GM18873 (cell line): ENCODE measurements around the gene EGFR.
"Not testable (repeated sequence)": the region's sequence is repeated elsewhere in the genome, so short reads cannot be mapped to it uniquely, and the experiment has no call there.

ENCODE experiments used
- ATAC-seq: cut with Tn5 transposase; IDR thresholded peaks from one replicate; pipeline ENCODE4 v1.9.1; 2021; ENCODE audit warnings: mild to moderate bottlenecking, moderate library complexity, moderate number of reproducible peaks; ENCODE audit not compliant: unreplicated experiment, low FRiP score

EGFR gene

DNA sequence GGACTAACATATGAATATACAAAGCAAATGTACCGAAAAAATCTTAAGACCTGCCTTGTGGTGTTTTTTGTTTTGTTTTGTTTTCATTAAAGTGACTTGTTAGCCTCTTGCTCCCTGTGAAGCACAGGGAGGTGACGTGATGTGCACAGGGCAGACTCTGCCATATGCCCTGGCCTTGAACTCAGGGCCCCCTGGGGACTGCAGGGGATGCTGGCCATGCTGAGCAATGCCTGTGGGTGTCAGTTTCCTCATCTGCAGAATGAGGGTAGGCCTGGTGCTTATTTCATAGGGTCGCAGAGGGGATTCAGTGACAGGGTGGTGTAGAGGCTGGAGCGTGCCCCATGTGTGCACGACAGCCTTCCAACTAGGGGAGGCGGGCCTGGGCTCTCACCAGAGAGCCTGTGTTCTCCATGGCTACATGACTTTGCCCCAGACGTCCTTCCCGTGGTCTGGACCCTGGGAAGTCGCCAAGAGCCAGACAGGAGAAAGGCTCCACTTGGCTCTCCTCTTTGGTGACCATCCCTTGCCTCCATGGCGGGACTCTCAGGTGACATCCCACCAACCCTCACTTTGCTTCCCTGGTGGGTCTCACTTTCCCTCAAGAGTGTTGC is 14.5 kb downstream of the EGFR start:
- ATAC-seq: no peak

GRCh38 chr7:55034776-55035175 is 16.0 kb downstream of the EGFR start:
- ATAC-seq: no peak

DNA sequence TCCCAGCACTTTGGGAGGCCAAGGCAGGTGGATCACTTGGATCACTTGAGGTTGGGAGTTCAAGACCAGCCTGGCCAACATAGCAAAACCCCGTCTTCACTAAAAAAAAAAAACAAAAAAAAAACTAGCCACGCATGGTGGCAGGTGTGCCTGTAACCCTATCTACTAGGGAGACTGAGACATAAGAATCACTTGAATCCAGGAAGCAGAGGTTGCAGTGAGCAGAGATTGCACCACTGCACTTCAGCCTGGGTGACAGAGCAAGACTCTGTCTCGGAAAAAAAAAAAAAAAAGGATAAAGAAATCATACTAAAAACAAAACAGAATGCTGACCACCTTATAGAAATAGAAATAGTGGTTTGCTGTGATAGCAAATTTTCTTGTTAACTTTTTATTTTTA is 16.6 kb downstream of the EGFR start:
- not testable (repeated sequence) for ATAC-seq

DNA sequence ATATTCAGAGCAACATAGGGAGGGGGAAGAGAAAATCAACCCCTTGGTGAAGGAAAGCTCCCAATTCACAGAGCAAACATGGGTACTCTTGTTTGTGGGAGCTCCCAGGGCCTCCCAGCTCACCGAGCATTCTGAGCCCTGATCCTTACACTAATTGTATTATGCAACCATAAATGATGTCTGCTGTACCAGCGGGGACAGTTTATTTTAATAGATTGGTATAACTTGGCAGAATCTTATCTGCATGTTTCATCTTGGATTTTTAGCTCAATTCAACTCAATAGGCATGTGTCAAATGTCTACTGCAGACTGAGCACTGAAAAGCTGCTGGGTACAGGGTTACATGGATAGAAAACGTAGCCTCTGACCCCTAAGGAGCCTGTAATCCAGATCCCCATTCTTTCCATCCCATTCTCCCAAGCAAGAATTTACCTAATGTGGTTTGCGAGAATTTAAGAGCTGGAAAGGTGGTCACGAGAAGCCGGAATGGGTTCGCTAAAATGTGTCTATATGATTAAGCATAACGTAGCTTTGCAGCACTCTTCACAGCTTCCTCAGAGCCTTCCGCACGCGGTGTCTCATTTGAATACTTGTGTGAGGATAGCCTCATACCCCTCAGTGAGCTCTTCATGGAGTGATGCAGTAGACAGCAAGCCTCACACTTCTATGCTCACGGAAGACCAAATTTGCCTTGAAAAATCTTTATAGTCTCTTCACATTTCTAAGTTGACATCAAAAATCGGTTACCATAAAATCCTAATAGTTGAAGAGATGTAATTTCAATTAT is 18.3 kb downstream of the EGFR start:
- no peak for ATAC-seq

DNA sequence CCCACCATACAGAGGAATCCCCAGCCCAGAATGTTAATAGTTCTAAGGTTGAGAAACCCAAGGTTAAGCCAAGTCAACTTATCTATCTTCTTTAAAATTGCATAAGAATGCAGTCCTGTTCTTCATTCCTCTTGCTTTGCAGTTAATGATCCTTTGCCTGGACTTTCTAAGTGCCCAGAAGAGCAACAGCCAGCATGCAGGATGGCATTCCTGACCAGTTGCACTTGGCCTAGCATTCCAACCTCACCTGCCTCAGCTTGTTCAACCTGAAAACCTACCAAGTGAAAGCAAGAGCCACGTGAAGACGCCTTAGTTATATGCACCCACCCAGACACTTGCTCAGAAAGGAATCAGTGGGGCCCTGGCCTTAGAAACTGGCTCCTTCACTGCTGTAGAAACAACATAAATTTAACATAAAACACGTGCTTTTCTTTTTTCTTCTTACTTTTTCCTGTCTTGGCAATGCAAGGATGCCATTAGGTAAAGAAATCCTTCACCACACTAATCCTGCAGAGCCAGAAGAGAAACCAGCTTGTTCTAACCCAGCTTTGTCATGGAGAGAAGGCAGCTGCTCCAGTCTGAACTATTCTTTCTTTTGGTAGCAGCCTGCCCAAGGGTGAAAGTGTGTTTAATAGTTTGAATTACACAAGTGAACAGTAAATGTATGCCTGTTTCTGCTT is 25.0 kb downstream of the EGFR start:
- no peak for ATAC-seq

- ATAC-seq: no peak
These were observed 25.5 kb downstream of the EGFR start for GRCh38 chr7:55044371-55044717.

DNA sequence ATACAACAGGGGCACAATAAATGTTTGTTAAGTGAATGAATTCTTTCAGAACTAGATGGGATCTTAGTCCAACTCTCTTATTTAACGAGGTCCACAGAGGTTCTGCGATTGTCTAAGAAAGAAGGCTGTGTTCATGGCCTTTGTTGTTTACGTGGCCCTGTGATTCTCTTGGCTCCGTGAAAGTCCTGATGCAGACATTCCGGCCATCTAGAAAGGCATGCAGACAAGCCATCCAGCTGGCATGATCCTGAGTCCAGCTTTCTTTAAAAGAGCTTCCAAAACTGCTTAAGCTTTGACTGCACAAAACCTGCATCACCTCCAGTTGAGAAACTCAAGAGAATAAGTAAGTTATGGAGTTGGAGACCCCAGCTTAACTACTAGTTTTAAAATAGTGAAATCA is 26.0 kb downstream of the EGFR start:
- no peak for ATAC-seq

DNA sequence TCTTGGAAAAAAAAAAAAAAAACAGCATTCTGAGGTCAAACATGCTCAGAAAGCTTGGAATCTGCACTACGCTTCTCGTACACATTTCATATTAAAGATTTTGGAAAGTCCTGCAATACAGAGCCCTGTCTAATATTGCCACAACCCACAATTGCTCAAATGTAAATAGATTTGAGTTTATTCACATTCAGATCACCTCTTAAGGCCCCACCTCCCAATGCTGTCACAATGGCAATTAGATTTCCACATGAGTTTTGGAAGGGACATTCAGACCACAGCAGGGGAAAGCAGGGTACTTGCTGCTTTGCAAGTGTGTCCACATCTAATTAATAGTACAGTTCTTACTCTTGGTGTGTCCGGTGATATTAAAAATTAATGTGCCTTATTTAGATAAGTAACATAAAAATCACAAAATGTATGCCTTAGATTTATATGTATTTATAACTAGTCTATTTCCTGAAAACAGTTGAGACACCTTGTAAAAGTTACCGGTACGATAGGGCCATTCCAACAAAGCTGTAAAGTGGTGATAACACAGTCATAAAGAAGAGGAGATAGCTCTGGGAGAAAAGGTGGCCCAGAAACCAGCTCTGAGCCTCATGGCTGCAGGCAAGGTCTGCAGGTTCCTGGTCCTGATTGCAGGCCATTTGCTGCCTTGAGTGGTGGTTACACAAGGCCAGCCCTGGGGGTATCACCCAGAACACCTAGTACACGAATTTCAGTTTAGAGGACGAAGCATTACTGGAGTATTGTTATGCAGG is 27.9 kb downstream of the EGFR start:
- no peak for ATAC-seq

DNA sequence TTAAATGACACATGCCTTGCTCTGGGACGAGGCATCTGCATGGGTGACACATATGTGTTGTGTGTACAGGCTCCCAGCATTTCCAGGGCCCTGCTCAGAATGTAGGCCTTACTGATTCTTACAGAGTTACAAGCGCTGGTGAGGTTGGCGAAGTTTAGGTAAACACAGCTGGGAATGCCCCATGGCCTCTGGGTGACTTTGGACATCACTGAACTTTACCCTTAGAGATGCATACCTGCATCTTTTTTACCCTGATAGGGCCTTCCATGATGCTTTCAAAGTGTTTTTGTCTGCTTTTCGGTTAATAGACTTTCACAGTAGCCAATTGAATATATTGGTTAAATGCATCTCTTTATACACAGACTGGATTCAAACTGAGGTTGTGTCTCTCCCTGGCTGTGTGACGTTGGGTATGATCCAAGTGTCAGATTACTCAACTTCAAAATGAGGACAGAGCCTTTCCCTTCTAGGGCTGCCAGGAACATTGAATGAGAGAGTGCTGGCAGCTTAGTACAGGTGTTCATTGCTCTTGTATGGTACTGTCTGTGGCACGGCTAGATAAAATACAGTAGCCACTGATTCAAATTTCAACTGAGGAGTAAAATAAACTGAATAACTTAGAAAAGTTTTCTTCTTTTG is 29.5 kb downstream of the EGFR start:
- no peak for ATAC-seq

DNA sequence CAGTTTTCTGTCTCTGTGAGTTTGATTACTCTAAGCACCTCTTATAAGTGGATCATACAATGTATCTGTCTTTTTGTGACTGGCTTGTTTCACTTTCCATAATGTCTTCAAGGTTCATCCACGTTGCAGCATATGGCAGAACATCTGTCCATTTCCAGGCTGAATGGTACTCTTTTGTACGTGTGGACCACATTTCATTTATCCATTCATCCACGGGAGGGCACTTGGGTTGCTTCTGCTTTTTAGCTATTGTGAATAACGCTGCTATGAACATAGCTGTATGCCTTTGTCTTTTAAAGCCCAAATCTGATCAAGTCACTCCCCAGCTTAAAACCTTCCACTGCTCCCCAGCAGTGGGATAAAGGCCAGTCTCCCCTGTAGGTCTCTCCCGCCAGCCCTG is 31.5 kb downstream of the EGFR start:
- peak; percentile 48 for ATAC-seq

GRCh38 chr7:55052081-55052480 is 33.3 kb downstream of the EGFR start:
- no peak for ATAC-seq

DNA sequence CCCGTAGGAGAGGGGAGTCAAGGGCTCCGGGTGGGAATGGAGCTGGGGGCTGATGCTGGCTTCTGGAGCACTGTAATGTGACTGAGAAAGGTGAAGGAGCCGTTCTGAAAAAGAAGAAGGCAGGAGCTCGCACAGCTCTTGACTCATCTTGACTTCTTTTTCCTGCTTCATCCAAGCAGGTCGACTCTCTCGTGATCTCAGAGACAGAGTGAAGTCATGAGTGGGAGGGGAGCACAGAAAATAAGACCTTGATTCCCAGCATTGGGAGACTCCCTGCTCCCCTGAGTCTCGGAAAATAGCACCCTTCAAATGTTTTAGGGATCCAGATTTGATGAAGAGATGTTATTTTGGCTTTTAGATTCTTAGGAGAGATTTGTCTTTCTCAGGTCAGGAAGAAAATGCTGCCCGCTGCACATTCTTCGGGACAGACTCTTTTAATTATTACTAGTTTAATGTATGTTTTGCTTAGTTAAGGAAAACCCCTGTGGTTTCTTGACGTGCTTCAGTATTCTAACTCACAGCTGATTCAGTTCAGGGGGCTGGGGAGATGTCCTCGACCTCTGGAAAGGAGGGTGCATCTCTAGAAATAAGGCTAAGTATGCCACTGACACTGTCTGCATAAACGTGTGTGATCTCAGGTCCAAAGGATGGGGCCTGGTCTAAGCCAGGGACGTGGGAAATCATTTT is 34.1 kb downstream of the EGFR start:
- ATAC-seq: no peak

GRCh38 chr7:55053651-55054571 is 35.1 kb downstream of the EGFR start:
- ATAC-seq: no peak

- ATAC-seq: no peak
These were observed 35.9 kb downstream of the EGFR start for GRCh38 chr7:55054758-55055157.

DNA sequence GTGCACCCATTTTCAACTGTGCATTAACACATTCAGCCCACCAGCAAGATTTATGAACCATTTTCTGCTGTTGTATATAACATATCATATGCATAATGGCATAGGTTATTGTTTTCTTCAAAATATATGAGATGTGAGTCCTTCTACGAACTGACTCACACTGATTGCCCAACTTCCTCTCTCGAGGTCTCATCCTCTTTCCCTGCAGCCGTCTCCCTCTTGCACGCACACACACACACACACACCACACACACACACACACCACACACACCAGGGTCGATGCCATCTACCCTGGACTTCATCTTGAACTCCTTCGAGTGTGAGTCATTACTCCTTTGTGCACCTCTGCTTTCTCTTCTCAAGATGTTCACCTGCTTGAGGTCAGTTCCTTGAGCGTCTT is 36.7 kb downstream of the EGFR start:
- no peak for ATAC-seq

DNA sequence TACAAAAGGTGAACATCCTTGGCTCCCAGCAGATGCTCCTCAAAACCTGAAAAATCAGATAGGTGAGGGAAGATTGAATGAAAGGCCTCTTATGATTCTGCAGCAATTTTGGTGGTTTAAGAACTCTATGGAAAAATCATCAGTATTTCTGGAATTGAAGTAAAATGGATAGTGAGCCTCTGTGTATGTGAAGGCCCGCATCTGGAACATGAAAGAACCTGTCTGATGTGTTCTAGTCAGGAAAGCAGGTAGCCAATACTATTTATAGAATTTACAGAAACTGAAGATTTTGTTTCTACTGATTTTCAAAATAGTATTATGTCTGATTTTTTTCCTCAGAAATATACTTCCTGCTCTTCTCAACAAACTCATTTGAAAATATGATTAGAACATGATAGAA is 37.3 kb downstream of the EGFR start:
- no peak for ATAC-seq

DNA sequence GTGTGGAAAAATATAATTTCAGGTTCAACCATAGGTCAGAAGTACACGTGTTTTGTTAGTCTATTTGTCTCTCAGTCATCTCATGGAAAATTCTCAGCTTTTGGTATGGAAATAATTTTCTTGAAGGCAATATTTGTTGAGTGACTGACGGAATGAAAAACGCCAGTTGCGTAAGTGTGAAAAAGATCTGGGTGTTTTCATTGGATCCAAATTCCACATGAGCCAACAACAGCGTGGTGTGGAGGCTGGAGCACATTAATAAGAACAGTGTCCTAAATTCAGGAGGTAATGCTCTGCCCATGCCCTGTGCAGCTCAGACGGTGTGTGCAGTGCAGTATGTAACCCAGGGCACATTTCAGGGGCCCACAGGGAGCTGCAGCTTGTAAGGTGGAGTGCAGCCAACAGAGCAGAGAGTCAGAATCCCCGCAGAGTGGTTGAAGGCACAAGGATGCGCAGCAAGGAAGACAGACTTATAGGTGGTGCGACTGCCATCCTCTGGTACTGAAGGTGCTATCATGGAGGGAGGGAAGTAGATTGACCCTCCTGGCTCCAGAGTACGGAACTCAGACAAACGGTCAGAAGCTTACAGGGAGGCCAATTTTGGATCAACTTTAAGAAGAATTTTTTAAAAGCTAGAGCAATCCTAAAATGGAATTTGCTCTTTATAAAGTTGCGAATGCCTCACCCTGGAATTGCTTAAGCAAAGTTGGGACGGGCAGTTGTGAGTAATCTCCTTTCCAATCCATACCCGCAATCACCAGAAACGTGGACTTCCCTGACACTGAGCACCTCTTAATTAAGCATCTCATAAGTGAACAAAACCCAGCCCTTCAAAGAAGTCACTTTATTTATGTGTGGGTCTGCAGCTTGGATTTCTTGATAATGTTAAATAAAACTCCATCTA is 38.0 kb downstream of the EGFR start:
- ATAC-seq: no peak

- no peak for ATAC-seq
These were observed 39.5 kb downstream of the EGFR start for GRCh38 chr7:55058314-55058713.
